Stimulated activated effector memory CD8-positive, alpha-beta T cell treated with anti-CD3 and anti-CD28 coated beads, Interleukin-12 subunit alpha, Interleukin-12 subunit beta, amount 100 ng/mL, for 72 hours (primary cell): Measurements from ENCODE around the gene PAQR4.

Experiments
- ATAC-seq: fragments of 150-1000 bp; cut with Tn5 transposase; 2 replicates; pipeline ENCODE4 v1.10.0; 2021
- DNase-seq, 2 donors: peaks; one replicate each; pipeline ENCODE4 v3.0.0; 2021 to 2022; ENCODE audit warnings: low spot score in 2 of 2
- H3K27ac Mint-ChIP-seq: one replicate; pipeline ENCODE4 v1.8.0; 2022; ENCODE audit warnings: mild to moderate bottlenecking, mixed read lengths
- H3K36me3 Mint-ChIP-seq: one replicate; pipeline ENCODE4 v1.8.0; 2022; ENCODE audit warnings: mild to moderate bottlenecking, mixed read lengths
- H3K4me1 Mint-ChIP-seq: one replicate; pipeline ENCODE4 v1.8.0; 2022; ENCODE audit warnings: mixed read lengths
- H3K4me3 Mint-ChIP-seq: one replicate; pipeline ENCODE4 v1.8.0; 2022; ENCODE audit warnings: mild to moderate bottlenecking, mixed read lengths
- H3K9me3 Mint-ChIP-seq: one replicate; pipeline ENCODE4 v1.8.0; 2022; ENCODE audit warnings: mixed read lengths

The PAQR4 gene

DNA sequence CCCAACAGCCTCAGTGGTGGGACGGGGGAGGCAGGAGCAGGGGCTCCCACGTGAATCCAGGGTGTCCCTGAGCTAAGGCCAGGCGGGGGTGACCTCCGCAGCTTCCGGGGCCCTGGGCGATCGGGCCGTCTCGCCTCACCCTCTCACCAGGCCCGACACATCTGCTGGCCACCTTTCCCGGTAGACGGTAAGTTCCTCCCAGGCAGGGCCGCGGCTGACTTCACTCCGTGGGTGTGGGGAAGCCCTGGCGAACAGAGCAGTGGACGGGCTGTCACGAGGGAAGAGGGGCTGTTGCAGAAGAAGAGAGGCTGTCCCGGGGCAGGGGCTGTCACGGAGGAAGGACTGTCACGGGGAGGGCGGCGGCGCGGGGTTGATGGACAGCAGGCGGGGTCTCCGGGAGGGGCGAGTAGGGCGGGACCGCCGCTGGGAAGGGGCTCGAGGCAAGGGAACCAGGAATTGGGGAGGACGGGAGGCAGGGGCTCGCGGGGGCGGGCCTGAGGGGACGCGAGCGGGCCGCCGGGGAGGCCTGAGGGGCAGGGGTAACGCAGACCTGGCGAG lies 10.6 kb downstream of the PAQR4 start:
- peak in 1 of 2 donors; percentile 68 for DNase-seq
- H3K36me3 Mint-ChIP-seq = peaks cover 59% of the 10 kb centered on the region
- peak overlapping the region; percentile 81 for H3K4me3 Mint-ChIP-seq
- H3K9me3 Mint-ChIP-seq = no peaks in the 10 kb centered on the region
- H3K4me1 Mint-ChIP-seq = peaks cover 26% of the 10 kb centered on the region
- peak overlapping the region; percentile 81 for H3K27ac Mint-ChIP-seq
- peak; percentile 23 for ATAC-seq

GRCh38 chr16:2980227-2981176 lies 11.4 kb downstream of the PAQR4 start, which contains the start of gene PKMYT1:
PKMYT1 (minus strand) TSS chr16:2980446; CDS start chr16:2979657, 789 bp downstream.
- Mint-ChIP-seq H3K9me3 (no peaks in the 10 kb centered on the region), H3K36me3 (peaks cover 53% of the 10 kb centered on the region), H3K27ac (peak within 1 kb of the TSS; percentile 90), H3K4me3 (peak within 1 kb of the TSS; percentile 81), H3K4me1 (peaks cover 26% of the 10 kb centered on the region)
- ATAC-seq (peak; percentile 85), DNase-seq (peak; percentile 99)

DNA sequence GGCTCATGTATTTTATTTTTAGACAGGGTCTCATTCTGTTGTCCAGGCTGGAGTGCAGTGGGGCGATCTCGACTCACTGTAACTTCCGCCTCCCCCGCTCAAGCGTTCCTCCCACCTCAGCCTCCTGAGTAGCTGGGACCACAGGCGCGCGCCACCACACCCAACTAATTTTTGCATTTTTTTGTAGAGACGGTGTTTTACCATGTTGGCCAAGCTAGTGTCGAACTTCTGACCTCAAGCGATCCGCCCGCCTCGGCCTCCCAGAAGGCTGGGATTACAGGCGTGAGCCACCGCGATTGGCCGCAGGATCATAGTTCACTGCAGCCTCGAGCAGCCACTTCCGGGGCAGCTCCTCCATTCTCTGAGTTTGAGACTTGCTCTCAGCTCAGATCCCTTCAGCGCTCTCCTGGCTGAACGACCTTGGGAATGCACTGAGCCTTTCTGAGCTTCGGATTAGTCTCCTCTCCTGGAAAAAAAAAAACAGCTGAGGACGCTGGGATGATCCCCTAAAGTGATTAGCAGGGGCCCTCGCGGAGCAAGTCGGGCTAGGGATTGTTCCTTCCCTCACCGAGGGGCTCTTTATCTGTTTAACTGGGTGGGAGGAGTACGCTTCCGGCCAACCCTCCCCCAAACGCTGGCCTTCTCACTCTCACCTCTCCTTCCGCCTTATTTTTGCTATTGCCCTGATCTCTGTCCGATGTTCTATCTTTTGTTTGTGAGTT lies 12.2 kb downstream of the PAQR4 start:
- DNase-seq = no peak
- H3K27ac Mint-ChIP-seq = peak overlapping the region; percentile 90
- no peak for ATAC-seq
- peak overlapping the region; percentile 81 for H3K4me3 Mint-ChIP-seq
- H3K9me3 Mint-ChIP-seq = no peaks in the 10 kb centered on the region
- H3K4me1 Mint-ChIP-seq = peaks cover 27% of the 10 kb centered on the region
- H3K36me3 Mint-ChIP-seq = peaks cover 44% of the 10 kb centered on the region

DNA sequence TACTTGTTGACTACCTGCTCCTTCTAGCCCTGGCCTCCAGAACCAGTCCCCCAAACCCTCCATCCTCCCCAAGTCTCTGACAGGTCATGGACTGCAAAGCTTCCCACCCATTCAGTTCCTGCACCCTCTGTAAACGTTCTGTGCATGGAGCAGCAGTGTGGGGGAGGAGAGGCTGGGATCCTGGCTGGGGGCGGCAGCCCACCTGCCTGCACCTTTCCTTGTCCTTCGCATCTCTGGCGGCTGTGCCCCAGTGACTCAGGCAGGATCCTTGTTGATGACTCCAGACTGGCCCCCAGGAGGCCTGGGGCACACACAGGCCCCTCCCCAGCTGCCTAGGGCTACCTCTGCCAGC lies 12.7 kb downstream of the PAQR4 start:
- H3K4me1 Mint-ChIP-seq = peaks cover 32% of the 10 kb centered on the region
- DNase-seq (no peak), ATAC-seq (no peak)
- peaks cover 39% of the 10 kb centered on the region for H3K36me3 Mint-ChIP-seq
- peak overlapping the region; percentile 81 for H3K4me3 Mint-ChIP-seq
- H3K9me3 Mint-ChIP-seq = no peaks in the 10 kb centered on the region
- H3K27ac Mint-ChIP-seq = peak overlapping the region; percentile 90

DNA sequence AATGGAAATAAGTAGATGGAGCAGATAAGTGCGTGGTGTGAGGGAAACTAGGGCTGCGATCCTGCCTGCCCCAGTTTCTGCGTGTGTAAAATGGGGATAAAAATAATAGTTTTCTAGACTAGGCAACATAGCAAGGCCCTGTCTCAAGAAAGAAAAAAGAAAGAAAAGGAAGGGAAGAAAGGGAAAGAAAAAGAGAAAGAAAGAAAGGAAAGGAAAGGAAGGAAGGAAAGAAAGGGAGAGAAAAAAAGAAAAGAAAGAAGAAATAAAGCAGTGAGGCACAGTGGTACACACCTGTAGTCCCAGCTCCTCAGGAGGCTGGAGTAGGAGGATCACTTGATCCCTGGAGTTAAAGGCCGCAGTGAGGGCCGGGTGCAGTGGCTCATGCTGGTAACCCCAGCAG lies 13.3 kb downstream of the PAQR4 start:
- Mint-ChIP-seq H3K9me3 (no peaks in the 10 kb centered on the region), H3K4me3 (peak overlapping the region; percentile 81), H3K36me3 (peaks cover 35% of the 10 kb centered on the region), H3K4me1 (peaks cover 32% of the 10 kb centered on the region), H3K27ac (no peak overlapping the region)
- DNase-seq (no peak), ATAC-seq (no peak)

GRCh38 chr16:2983706-2984136 lies 14.6 kb downstream of the PAQR4 start:
- DNase-seq (peak; percentile 58 to 84), ATAC-seq (peak; percentile 67)
- Mint-ChIP-seq H3K4me1 (peaks cover 32% of the 10 kb centered on the region), H3K36me3 (peaks cover 24% of the 10 kb centered on the region), H3K4me3 (peak overlapping the region; percentile 39), H3K9me3 (no peaks in the 10 kb centered on the region), H3K27ac (no peak overlapping the region)

DNA sequence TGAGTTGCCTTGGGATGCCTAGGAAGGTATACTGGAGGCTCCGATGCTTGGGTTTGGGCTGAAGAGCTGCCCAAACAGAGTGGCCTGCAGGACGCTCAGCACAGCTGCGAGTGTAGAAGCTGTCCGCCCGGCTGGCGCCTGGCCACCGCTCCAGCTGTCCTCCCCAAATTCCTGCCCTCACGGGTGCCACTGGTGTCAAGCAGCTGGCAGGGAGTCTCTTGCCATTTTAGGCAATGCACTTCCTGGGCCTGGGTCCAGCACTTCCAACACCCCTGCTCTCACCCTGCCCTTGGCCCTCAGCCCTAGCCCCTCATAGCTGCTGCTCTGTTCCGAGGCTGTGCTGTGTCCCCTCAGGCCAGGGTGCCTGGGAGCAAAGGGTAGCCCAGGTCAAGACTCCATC lies 16.3 kb downstream of the PAQR4 start:
- Mint-ChIP-seq H3K4me1 (peaks cover 25% of the 10 kb centered on the region), H3K36me3 (peaks cover 16% of the 10 kb centered on the region), H3K27ac (no peak overlapping the region), H3K9me3 (no peaks in the 10 kb centered on the region), H3K4me3 (no peak overlapping the region)
- DNase-seq = no peak
- ATAC-seq = no peak

GRCh38 chr16:2985893-2986355 lies 16.8 kb downstream of the PAQR4 start:
- DNase-seq (no peak), ATAC-seq (no peak)
- Mint-ChIP-seq H3K27ac (no peak overlapping the region), H3K4me1 (peaks cover 22% of the 10 kb centered on the region), H3K4me3 (no peak overlapping the region), H3K36me3 (peaks cover 11% of the 10 kb centered on the region), H3K9me3 (no peaks in the 10 kb centered on the region)

DNA sequence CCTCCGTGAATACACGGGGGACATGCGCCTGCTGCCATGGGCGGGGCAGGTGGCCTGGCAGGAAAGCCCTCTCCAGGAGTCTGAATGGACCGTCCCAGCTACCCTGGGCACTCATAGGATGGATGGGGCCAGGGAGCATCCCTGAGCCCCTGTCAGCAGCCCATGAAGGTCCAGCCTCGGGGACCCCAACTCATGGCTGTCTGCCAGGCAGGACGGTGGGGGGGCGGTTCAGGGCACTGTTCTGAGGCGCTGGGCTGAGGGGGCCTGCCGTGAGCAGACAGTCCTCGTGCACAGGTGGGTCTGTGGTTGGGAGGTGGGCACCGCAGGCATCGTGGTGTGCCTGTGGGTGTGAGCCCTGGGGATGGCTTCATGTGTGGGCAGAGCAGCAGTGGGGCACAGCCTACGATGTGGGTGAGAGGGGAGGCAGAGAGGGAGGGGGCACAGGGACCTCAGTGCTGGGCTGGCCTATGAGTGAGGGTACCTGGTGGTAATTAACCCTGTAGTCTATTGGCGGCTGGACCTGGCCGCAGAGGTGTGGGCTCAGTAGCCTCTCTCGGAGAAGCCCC lies 17.6 kb downstream of the PAQR4 start:
- H3K27ac Mint-ChIP-seq = no peak overlapping the region
- no peaks in the 10 kb centered on the region for H3K9me3 Mint-ChIP-seq
- ATAC-seq (no peak), DNase-seq (no peak)
- peaks cover 3% of the 10 kb centered on the region for H3K36me3 Mint-ChIP-seq
- peaks cover 14% of the 10 kb centered on the region for H3K4me1 Mint-ChIP-seq
- H3K4me3 Mint-ChIP-seq = no peak overlapping the region

DNA sequence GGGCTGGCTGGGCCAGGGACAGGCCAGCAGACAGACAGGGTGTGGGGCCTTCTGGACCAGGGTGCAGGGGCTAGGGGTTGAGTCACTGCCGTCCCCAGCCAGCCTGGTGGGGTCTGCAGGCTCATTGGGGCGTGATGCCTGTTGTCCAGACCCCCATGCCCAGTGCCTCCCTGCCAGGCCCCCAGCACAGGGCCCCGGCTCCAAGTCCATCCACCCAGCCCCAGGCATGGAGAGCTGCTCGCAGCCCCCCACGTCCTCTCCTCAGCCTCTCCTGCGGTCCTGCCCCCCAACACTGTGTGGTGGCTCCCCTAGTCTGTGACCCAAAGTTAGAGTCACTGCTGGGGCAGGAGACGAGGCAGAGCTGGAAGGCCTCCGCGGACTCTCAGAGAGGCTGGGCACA lies 18.1 kb downstream of the PAQR4 start:
- no peak for DNase-seq
- H3K9me3 Mint-ChIP-seq = no peaks in the 10 kb centered on the region
- H3K36me3 Mint-ChIP-seq = no peaks in the 10 kb centered on the region
- no peak for ATAC-seq
- H3K27ac Mint-ChIP-seq = no peak overlapping the region
- H3K4me3 Mint-ChIP-seq = no peak overlapping the region
- H3K4me1 Mint-ChIP-seq = peaks cover 11% of the 10 kb centered on the region

GRCh38 chr16:2987833-2988232 lies 18.7 kb downstream of the PAQR4 start:
- ATAC-seq (no peak), DNase-seq (no peak)
- H3K9me3 Mint-ChIP-seq = no peaks in the 10 kb centered on the region
- H3K4me3 Mint-ChIP-seq = no peak overlapping the region
- no peak overlapping the region for H3K27ac Mint-ChIP-seq
- H3K36me3 Mint-ChIP-seq = no peaks in the 10 kb centered on the region
- peaks cover 11% of the 10 kb centered on the region for H3K4me1 Mint-ChIP-seq

DNA sequence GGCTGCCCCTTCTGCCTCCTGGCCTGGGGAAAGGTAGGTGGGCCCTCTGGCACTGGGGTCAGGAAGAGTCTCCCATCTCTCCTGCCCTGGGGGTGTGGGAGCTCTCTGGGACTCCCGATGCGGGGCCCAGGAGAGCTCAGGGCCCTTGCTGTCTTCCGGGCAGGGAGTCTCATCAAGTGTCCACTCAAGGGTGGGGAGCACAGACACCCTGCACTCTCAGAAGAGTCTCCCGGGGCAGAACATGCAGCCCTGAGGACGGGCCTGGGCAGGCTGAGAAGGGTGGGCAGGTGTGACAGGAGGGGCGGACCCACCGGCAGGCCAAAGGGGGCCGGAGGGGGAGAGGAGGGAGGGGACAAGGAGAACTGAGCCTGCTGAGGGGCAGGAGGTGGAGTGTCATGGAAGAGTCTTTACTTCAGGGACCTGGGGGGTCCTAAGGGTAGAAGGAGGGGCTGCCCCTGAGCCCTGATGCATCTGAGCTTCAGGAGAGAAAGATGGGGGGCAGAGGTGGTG lies 19.5 kb downstream of the PAQR4 start:
- Mint-ChIP-seq H3K36me3 (no peaks in the 10 kb centered on the region), H3K9me3 (no peaks in the 10 kb centered on the region), H3K27ac (no peak overlapping the region), H3K4me3 (no peak overlapping the region), H3K4me1 (peaks cover 10% of the 10 kb centered on the region)
- ATAC-seq (no peak), DNase-seq (no peak)

- Mint-ChIP-seq H3K9me3 (no peaks in the 10 kb centered on the region), H3K4me1 (peaks cover 6% of the 10 kb centered on the region), H3K27ac (no peak overlapping the region), H3K4me3 (no peak overlapping the region), H3K36me3 (no peaks in the 10 kb centered on the region)
- no peak for ATAC-seq
- no peak for DNase-seq
These were observed 21.7 kb downstream of the PAQR4 start for GRCh38 chr16:2990891-2991290.

DNA sequence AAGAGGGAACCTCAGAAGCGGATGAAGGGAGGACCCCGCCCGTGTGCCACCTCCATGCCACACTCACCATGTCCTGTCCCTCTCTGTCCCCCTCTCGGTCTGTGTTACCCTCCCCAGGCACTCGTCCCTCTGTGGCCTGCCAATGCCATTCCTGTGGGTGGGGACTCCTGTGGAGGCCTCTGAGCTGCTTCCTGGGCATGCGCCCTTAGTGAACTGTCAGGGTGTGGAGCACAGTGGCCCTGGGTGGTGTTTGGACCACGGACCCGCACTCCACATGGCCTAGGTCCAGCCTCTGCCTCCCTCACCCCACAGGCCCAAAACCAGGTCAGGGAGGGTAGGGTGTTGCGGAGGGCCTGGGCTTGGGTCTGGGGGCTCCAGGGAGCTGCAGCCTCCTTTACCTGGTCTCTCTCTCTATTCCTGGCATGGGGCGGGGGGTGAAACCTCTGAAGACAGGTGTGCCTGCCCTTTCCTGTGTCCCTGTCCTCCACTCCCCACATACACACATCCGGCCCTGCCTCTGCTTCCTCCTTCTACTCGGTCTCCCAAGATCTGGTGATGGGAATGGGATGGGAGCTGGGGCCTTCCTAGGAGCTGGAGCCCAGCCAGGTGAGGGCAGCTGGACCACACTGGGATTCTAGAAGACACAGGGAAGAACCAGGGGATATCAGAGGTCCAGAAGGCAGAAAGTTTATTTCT lies 22.6 kb downstream of the PAQR4 start:
- no peak overlapping the region for H3K27ac Mint-ChIP-seq
- ATAC-seq (no peak), DNase-seq (no peak)
- peaks cover 1% of the 10 kb centered on the region for H3K4me1 Mint-ChIP-seq
- no peak overlapping the region for H3K4me3 Mint-ChIP-seq
- no peaks in the 10 kb centered on the region for H3K36me3 Mint-ChIP-seq
- no peaks in the 10 kb centered on the region for H3K9me3 Mint-ChIP-seq
